Ishikawa (cell line): Measurements from ENCODE around the gene TRIB2.

Source experiments
- CREB1 ChIP-seq: IDR thresholded peaks from 2 replicates; pipeline ENCODE4 v1.6.1; 2012; ENCODE audit warnings: low read depth
- EGR1 ChIP-seq: IDR thresholded peaks from 2 replicates; pipeline ENCODE4 v1.6.1; 2012
- EP300 ChIP-seq: IDR thresholded peaks from 2 replicates; pipeline ENCODE4 v1.6.1; 2012; ENCODE audit warnings: borderline replicate concordance
- FOXM1 ChIP-seq: IDR thresholded peaks from 2 replicates; pipeline ENCODE4 v1.6.1; 2012; ENCODE audit warnings: low read depth, borderline replicate concordance
- NFIC ChIP-seq: IDR thresholded peaks from 2 replicates; pipeline ENCODE4 v1.6.1; 2012
- TAF1 ChIP-seq: IDR thresholded peaks from 2 replicates; pipeline ENCODE4 v1.6.1; 2012; ENCODE audit warnings: low read depth, mild to moderate bottlenecking
- TEAD4 ChIP-seq: IDR thresholded peaks from 2 replicates; pipeline ENCODE4 v1.6.1; 2012
- TF ChIP-seq, protein P1 (sequence below): IDR thresholded peaks from 2 replicates; pipeline ENCODE4 v1.6.1; 2012; ENCODE audit warnings: low read depth, mild to moderate bottlenecking
- TF ChIP-seq, protein P2 (sequence below): IDR thresholded peaks from 2 replicates; pipeline ENCODE4 v1.6.1; 2012
- TF ChIP-seq, protein P3 (sequence below): IDR thresholded peaks from 2 replicates; pipeline ENCODE4 v1.6.1; 2012

DNA sequence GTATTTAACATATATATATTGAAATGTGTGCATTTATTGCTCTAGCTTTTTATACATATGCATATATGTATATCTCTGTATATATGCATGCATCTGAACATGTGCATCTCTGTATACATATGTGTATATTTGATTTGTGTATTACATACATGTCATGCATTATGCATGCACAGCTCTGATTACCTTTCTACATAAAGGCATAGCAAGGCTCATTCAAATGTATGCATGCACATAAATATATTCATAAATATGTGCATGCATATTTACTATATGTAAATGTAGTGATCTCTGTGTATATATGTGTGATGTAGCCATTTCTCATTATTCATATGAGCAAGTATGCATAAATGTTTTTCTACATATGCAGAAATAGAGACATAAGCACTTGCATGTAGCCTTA lies 64.6 kb downstream of the TRIB2 start:
- TF ChIP-seq, protein P1, sequence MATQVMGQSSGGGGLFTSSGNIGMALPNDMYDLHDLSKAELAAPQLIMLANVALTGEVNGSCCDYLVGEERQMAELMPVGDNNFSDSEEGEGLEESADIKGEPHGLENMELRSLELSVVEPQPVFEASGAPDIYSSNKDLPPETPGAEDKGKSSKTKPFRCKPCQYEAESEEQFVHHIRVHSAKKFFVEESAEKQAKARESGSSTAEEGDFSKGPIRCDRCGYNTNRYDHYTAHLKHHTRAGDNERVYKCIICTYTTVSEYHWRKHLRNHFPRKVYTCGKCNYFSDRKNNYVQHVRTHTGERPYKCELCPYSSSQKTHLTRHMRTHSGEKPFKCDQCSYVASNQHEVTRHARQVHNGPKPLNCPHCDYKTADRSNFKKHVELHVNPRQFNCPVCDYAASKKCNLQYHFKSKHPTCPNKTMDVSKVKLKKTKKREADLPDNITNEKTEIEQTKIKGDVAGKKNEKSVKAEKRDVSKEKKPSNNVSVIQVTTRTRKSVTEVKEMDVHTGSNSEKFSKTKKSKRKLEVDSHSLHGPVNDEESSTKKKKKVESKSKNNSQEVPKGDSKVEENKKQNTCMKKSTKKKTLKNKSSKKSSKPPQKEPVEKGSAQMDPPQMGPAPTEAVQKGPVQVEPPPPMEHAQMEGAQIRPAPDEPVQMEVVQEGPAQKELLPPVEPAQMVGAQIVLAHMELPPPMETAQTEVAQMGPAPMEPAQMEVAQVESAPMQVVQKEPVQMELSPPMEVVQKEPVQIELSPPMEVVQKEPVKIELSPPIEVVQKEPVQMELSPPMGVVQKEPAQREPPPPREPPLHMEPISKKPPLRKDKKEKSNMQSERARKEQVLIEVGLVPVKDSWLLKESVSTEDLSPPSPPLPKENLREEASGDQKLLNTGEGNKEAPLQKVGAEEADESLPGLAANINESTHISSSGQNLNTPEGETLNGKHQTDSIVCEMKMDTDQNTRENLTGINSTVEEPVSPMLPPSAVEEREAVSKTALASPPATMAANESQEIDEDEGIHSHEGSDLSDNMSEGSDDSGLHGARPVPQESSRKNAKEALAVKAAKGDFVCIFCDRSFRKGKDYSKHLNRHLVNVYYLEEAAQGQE: no peak
- TF ChIP-seq TAF1 (no peak), EP300 (no peak), TEAD4 (no peak), FOXM1 (no peak), CREB1 (no peak), EGR1 (no peak), NFIC (no peak)
- TF ChIP-seq, protein P2, sequence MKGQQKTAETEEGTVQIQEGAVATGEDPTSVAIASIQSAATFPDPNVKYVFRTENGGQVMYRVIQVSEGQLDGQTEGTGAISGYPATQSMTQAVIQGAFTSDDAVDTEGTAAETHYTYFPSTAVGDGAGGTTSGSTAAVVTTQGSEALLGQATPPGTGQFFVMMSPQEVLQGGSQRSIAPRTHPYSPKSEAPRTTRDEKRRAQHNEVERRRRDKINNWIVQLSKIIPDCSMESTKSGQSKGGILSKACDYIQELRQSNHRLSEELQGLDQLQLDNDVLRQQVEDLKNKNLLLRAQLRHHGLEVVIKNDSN: no peak
- TF ChIP-seq, protein P3, sequence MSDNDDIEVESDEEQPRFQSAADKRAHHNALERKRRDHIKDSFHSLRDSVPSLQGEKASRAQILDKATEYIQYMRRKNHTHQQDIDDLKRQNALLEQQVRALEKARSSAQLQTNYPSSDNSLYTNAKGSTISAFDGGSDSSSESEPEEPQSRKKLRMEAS: no peak
